Measurements from ENCODE around the gene SPOUT1. TPM values are rescaled to one million over a fixed set of nuclear protein-coding genes. Genes with fewer than 3 reads are reported as not detected.
"Not testable (repeated sequence)": the region's sequence is repeated elsewhere in the genome, so short reads cannot be mapped to it uniquely, and the experiment has no call there.

Gene SPOUT1
- total RNA-seq, 1 experiment from 2014 or later = 59.6 TPM

- POLR2A ChIA-PET (ENCODE audit: unreplicated experiment) = interaction anchor here (0.6 kb wide), 1 partner anchor 945 kb away, joined by 3 read pairs; the partner anchor contains the start of gene ENG
- H3K9me3 ChIP-seq (ENCODE audit: insufficient read depth, low read depth) = no peaks in the 10 kb centered on the region
Measured at GRCh38 chr9:128800061-128800460, 29.5 kb downstream of the SPOUT1 start.

DNA sequence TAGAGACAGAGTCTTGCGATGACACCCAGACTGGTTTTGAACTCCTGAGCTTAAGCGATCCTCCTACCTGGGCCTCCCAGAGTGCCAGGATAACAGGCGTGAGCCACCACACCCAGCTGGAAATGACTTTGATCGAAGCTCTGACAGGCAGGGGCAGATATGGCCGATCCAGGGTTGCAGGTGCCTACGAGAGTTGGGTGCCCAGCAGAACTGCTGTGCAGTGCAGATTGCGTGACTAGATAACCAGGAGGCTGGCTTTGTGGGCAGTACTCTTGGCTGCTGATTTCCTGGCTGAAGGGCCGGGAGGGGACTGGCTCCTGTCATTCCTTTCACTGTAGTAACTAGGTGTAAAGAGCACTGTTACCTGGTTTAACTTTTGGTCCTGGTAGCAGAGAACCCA, 30.7 kb downstream of the SPOUT1 start:
- no peak overlapping the region for H3K4me3 ChIP-seq

More at GRCh38 chr9:128800061-128800460, 29.5 kb downstream of the SPOUT1 start:
- no peaks in the 10 kb centered on the region for H3K9me2 ChIP-seq (ENCODE audit: insufficient read depth)
- no peak overlapping the region for H3K4me3 ChIP-seq
- intact Hi-C loops (cut with micrococcal nuclease; ENCODE audit: unreplicated experiment) = no loop called here
- H2AFZ ChIP-seq = no peak overlapping the region
- TF ChIP-seq EZH2 (IDR thresholded peaks at IDR 0.05; ENCODE audit: low read depth) (no peak), CTCF (conservative IDR thresholded peaks at IDR 0.05) (no peak)
- no peaks in the 10 kb centered on the region for H3F3A ChIP-seq (ENCODE audit: insufficient read depth, low read depth)
- DNase-seq = no peak
- no peaks in the 10 kb centered on the region for H3K4me1 ChIP-seq (replicated peaks; ENCODE audit: insufficient read depth)
- H3K36me3 ChIP-seq (ENCODE audit: low read depth) = peaks cover 22% of the 10 kb centered on the region
- H3K79me2 ChIP-seq (ENCODE audit: low read depth) = no peaks in the 10 kb centered on the region
- no TSS peak for BruUV-seq (replicated peaks)
- no peak overlapping the region for H3K4me2 ChIP-seq
- no peak overlapping the region for H3K27ac ChIP-seq
- CTCF ChIA-PET = no interaction called here
- H3K27me3 ChIP-seq (ENCODE audit: insufficient read depth, low read depth) = no peaks in the 10 kb centered on the region
- H4K20me1 ChIP-seq (ENCODE audit: insufficient read depth) = no peaks in the 10 kb centered on the region

DNA sequence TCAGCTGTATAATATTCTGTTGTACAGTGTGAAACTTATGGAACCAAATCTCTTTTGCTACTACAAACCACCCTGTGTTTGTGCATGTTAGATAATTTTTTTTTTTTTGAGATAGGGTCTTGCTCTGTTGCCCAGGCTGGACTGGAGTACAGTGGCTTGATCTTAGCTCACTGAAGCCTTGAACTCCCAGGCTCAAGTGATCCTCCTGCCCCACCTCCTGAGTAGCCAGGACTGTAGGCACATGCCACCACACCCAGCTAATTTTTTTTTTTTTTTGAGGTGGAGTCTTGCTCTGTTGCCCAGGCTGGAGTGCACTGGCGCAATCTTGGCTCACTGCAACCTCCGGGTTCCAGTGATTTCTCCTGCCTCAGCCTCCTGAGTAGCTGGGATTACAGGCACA, 34.6 kb downstream of the SPOUT1 start:
- H3K27ac ChIP-seq; intact Hi-C loops (cut with micrococcal nuclease; ENCODE audit: unreplicated experiment); H3K27me3 ChIP-seq (ENCODE audit: insufficient read depth, low read depth); H3F3A ChIP-seq (ENCODE audit: insufficient read depth, low read depth); H3K9me2 ChIP-seq (ENCODE audit: insufficient read depth); H3K79me2 ChIP-seq (ENCODE audit: low read depth); H3K4me2 ChIP-seq; H3K4me1 ChIP-seq (replicated peaks; ENCODE audit: insufficient read depth); DNase-seq; H2AFZ ChIP-seq; H4K20me1 ChIP-seq (ENCODE audit: insufficient read depth); H3K4me3 ChIP-seq; BruUV-seq (replicated peaks); CTCF ChIA-PET; H3K36me3 ChIP-seq (ENCODE audit: low read depth); H3K9me3 ChIP-seq (ENCODE audit: insufficient read depth, low read depth): not testable (repeated sequence)
- POLR2A ChIA-PET (ENCODE audit: unreplicated experiment) = interaction anchor here (0.6 kb wide), 1 partner anchor 35 kb away, joined by 8 read pairs; no protein-coding TSS in a partner anchor

More for the DNA sequence above, 30.7 kb downstream of the SPOUT1 start:
- H4K20me1 ChIP-seq (ENCODE audit: insufficient read depth) = no peaks in the 10 kb centered on the region
- H3K4me1 ChIP-seq (replicated peaks; ENCODE audit: insufficient read depth) = no peaks in the 10 kb centered on the region
- H3K9me3 ChIP-seq (ENCODE audit: insufficient read depth, low read depth) = no peaks in the 10 kb centered on the region
- ChIA-PET POLR2A (ENCODE audit: unreplicated experiment) (no interaction called here), CTCF (no interaction called here)
- no TSS peak for BruUV-seq (replicated peaks)
- DNase-seq = no peak
- H3K36me3 ChIP-seq (ENCODE audit: low read depth) = peaks cover 18% of the 10 kb centered on the region
- intact Hi-C loops (cut with micrococcal nuclease; ENCODE audit: unreplicated experiment) = no loop called here
- no peak for TF ChIP-seq CTCF (conservative IDR thresholded peaks at IDR 0.05)
- TF ChIP-seq EZH2 (IDR thresholded peaks at IDR 0.05; ENCODE audit: low read depth) = no peak
- no peak overlapping the region for H2AFZ ChIP-seq
- no peak overlapping the region for H3K27ac ChIP-seq
- H3K27me3 ChIP-seq (ENCODE audit: insufficient read depth, low read depth) = no peaks in the 10 kb centered on the region
- no peaks in the 10 kb centered on the region for H3K79me2 ChIP-seq (ENCODE audit: low read depth)
- no peak overlapping the region for H3K4me2 ChIP-seq
- H3F3A ChIP-seq (ENCODE audit: insufficient read depth, low read depth) = no peaks in the 10 kb centered on the region
- H3K9me2 ChIP-seq (ENCODE audit: insufficient read depth) = no peaks in the 10 kb centered on the region
